HG03135 (cell line): Measurements from ENCODE around the gene CYSLTR2.
"Not testable (repeated sequence)": the region's sequence is repeated elsewhere in the genome, so short reads cannot be mapped to it uniquely, and the experiment has no call there.

ENCODE experiments used
- ATAC-seq: cut with Tn5 transposase; IDR thresholded peaks from one replicate; pipeline ENCODE4 v1.9.1; 2021; ENCODE audit warnings: mild to moderate bottlenecking, moderate library complexity; ENCODE audit not compliant: unreplicated experiment

CYSLTR2 gene

GRCh38 chr13:48644141-48644540 is 9.6 kb upstream of the CYSLTR2 start:
- no peak for ATAC-seq

GRCh38 chr13:48644951-48645350 is 8.8 kb upstream of the CYSLTR2 start:
- no peak for ATAC-seq

GRCh38 chr13:48645845-48646244 is 7.9 kb upstream of the CYSLTR2 start:
- ATAC-seq = no peak

- ATAC-seq = no peak
Observed at GRCh38 chr13:48646791-48647190, 6.9 kb upstream of the CYSLTR2 start.

GRCh38 chr13:48647625-48648024 is 6.1 kb upstream of the CYSLTR2 start:
- no peak for ATAC-seq

- no peak for ATAC-seq
Observed at GRCh38 chr13:48648446-48648845, 5.3 kb upstream of the CYSLTR2 start.

- ATAC-seq = no peak
Observed at GRCh38 chr13:48652851-48653471, 768 bp upstream of the CYSLTR2 start.

GRCh38 chr13:48654511-48654910 is 782 bp downstream of the CYSLTR2 start:
- no peak for ATAC-seq

- ATAC-seq = no peak
Observed at GRCh38 chr13:48655291-48655690, 1.6 kb downstream of the CYSLTR2 start.

- no peak for ATAC-seq
Observed at GRCh38 chr13:48656608-48657007, 2.9 kb downstream of the CYSLTR2 start.

- ATAC-seq = no peak
Observed at GRCh38 chr13:48660361-48661076, 6.8 kb downstream of the CYSLTR2 start.

- ATAC-seq = no peak
Observed at GRCh38 chr13:48661107-48661506, 7.4 kb downstream of the CYSLTR2 start.

GRCh38 chr13:48662226-48662625 is 8.5 kb downstream of the CYSLTR2 start:
- no peak for ATAC-seq

- no peak for ATAC-seq
Observed at GRCh38 chr13:48667136-48667535, 13.4 kb downstream of the CYSLTR2 start.

GRCh38 chr13:48671421-48671820 is 17.7 kb downstream of the CYSLTR2 start:
- ATAC-seq = not testable (repeated sequence)

- no peak for ATAC-seq
Observed at GRCh38 chr13:48675247-48675646, 21.5 kb downstream of the CYSLTR2 start.

- ATAC-seq = no peak
Observed at GRCh38 chr13:48678316-48678715, 24.6 kb downstream of the CYSLTR2 start.

- ATAC-seq = no peak
Observed at GRCh38 chr13:48679941-48680680, 26.4 kb downstream of the CYSLTR2 start.

- no peak for ATAC-seq
Observed at GRCh38 chr13:48680756-48681392, 27.1 kb downstream of the CYSLTR2 start.

- no peak for ATAC-seq
Observed at GRCh38 chr13:48681905-48682304, 28.2 kb downstream of the CYSLTR2 start.

GRCh38 chr13:48682436-48682835 is 28.7 kb downstream of the CYSLTR2 start:
- ATAC-seq = no peak
